ENCODE measurements around the gene PPIF.
A peak's percentile ranks its signal among the peaks of the same experiment; 100 is the strongest.

The PPIF gene

GRCh38 chr10:79380125-79380945, 33.1 kb downstream of the PPIF start:
- Histone ChIP-seq H3K4me3 (ENCODE audit: low read depth in 1 of 2, low read length in 2 of 2) (no peak overlapping the region), H3K4me1 (ENCODE audit: control insufficient read depth in 1 of 2, insufficient read depth in 2 of 2, low read length in 2 of 2) (peaks cover 8 to 25% of the 10 kb centered on the region in 2 donors), H3K9ac (ENCODE audit: low read depth in 1 of 2, low read length in 2 of 2) (peak overlapping the region in 1 of 2 donors; percentile 32), H3K27me3 (ENCODE audit: control insufficient read depth in 1 of 2, insufficient read depth in 2 of 2, low read length in 2 of 2) (no peaks in the 10 kb centered on the region), H3K9me3 (ENCODE audit: control insufficient read depth in 1 of 2, low read length in 2 of 2) (no peaks in the 10 kb centered on the region), H3K27ac (ENCODE audit: low read depth, low read length) (peak overlapping the region; percentile 67), H3K36me3 (ENCODE audit: control insufficient read depth in 1 of 2, insufficient read depth in 2 of 2, low read length in 2 of 2) (no peaks in the 10 kb centered on the region)

GRCh38 chr10:79380946-79381721, 33.9 kb downstream of the PPIF start:
- peaks cover 8 to 25% of the 10 kb centered on the region in 2 donors for H3K4me1 ChIP-seq (ENCODE audit: control insufficient read depth in 1 of 2, insufficient read depth in 2 of 2, low read length in 2 of 2)
- peak overlapping the region; percentile 67 for H3K27ac ChIP-seq (ENCODE audit: low read depth, low read length)
- no peaks in the 10 kb centered on the region for H3K36me3 ChIP-seq (ENCODE audit: control insufficient read depth in 1 of 2, insufficient read depth in 2 of 2, low read length in 2 of 2)
- H3K4me3 ChIP-seq (ENCODE audit: low read depth in 1 of 2, low read length in 2 of 2), result no peak overlapping the region
- H3K9me3 ChIP-seq (ENCODE audit: control insufficient read depth in 1 of 2, low read length in 2 of 2), result no peaks in the 10 kb centered on the region
- H3K27me3 ChIP-seq (ENCODE audit: control insufficient read depth in 1 of 2, insufficient read depth in 2 of 2, low read length in 2 of 2), result no peaks in the 10 kb centered on the region
- H3K9ac ChIP-seq (ENCODE audit: low read depth in 1 of 2, low read length in 2 of 2), result no peak overlapping the region

DNA sequence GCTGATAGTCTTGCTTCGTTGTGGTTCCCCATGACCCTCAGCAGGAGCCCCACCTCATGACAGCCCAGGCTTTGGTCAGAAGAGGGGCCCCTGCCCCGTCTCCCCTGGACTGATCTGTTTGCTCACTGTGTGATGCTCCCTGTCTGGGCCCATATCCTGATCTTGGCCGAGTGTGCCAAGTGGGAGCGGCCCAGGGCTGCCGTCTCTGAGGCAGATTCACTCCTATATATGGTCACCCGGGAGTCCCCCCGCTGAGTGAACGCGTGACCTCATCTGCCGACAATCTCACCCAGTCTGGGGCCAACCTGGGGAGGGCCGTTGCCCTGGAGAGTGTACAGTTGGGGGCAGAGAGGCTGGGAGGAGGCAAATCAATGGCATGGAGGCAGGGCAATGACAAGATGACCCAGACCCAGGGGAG, 34.5 kb downstream of the PPIF start:
- H3K4me1 ChIP-seq (ENCODE audit: control insufficient read depth in 1 of 2, insufficient read depth in 2 of 2, low read length in 2 of 2), result peaks cover 8 to 25% of the 10 kb centered on the region in 2 donors
- H3K4me3 ChIP-seq (ENCODE audit: low read depth in 1 of 2, low read length in 2 of 2), result no peak overlapping the region
- no peaks in the 10 kb centered on the region for H3K9me3 ChIP-seq (ENCODE audit: control insufficient read depth in 1 of 2, low read length in 2 of 2)
- H3K27ac ChIP-seq (ENCODE audit: low read depth, low read length), result peak overlapping the region; percentile 54
- H3K36me3 ChIP-seq (ENCODE audit: control insufficient read depth in 1 of 2, insufficient read depth in 2 of 2, low read length in 2 of 2), result no peaks in the 10 kb centered on the region
- H3K9ac ChIP-seq (ENCODE audit: low read depth in 1 of 2, low read length in 2 of 2), result no peak overlapping the region
- H3K27me3 ChIP-seq (ENCODE audit: control insufficient read depth in 1 of 2, insufficient read depth in 2 of 2, low read length in 2 of 2), result no peaks in the 10 kb centered on the region

- peak overlapping the region; percentile 54 for H3K27ac ChIP-seq (ENCODE audit: low read depth, low read length)
- H3K9ac ChIP-seq (ENCODE audit: low read depth in 1 of 2, low read length in 2 of 2), result no peak overlapping the region
- no peaks in the 10 kb centered on the region for H3K36me3 ChIP-seq (ENCODE audit: control insufficient read depth in 1 of 2, insufficient read depth in 2 of 2, low read length in 2 of 2)
- H3K4me1 ChIP-seq (ENCODE audit: control insufficient read depth in 1 of 2, insufficient read depth in 2 of 2, low read length in 2 of 2), result peaks cover 8 to 25% of the 10 kb centered on the region in 2 donors
- no peak overlapping the region for H3K4me3 ChIP-seq (ENCODE audit: low read depth in 1 of 2, low read length in 2 of 2)
- H3K27me3 ChIP-seq (ENCODE audit: control insufficient read depth in 1 of 2, insufficient read depth in 2 of 2, low read length in 2 of 2), result no peaks in the 10 kb centered on the region
- no peaks in the 10 kb centered on the region for H3K9me3 ChIP-seq (ENCODE audit: control insufficient read depth in 1 of 2, low read length in 2 of 2)
These were observed 35.2 kb downstream of the PPIF start for GRCh38 chr10:79382491-79382941.

DNA sequence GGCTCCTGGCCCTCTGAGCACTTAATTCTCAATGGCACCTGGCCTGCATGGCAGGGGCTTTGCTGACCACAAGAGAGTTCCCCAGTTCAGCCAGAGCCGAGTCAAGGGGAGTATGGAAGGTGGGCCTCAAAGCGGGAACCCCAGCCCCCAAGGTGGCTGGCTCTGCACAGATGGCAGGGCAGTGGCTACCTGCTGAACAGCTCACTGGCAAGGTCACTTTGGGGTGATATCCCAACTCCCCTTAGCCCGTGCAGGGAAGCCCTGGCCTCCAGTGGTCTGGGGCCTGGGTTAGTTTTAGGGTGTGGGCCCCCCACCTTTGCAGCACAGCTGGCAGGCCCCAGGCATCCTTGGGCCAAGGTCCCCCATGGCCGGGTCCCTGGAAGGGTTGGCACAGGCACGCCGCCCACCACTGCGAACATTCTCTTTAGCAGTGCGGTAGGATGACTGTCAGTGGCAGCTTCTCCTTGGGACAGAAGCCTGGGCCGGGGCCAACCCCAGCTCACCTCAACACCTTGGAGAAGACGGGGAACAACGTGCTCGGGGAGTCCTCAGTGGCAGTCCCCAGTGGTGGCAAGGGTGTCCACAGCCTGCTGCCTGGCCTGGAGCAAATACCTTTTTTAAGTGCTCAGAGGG, 36.8 kb downstream of the PPIF start:
- H3K27ac ChIP-seq (ENCODE audit: low read depth, low read length), result no peak overlapping the region
- no peak overlapping the region for H3K9ac ChIP-seq (ENCODE audit: low read depth in 1 of 2, low read length in 2 of 2)
- no peak overlapping the region for H3K4me3 ChIP-seq (ENCODE audit: low read depth in 1 of 2, low read length in 2 of 2)
- no peaks in the 10 kb centered on the region for H3K27me3 ChIP-seq (ENCODE audit: control insufficient read depth in 1 of 2, insufficient read depth in 2 of 2, low read length in 2 of 2)
- H3K36me3 ChIP-seq (ENCODE audit: control insufficient read depth in 1 of 2, insufficient read depth in 2 of 2, low read length in 2 of 2), result no peaks in the 10 kb centered on the region
- H3K4me1 ChIP-seq (ENCODE audit: control insufficient read depth in 1 of 2, insufficient read depth in 2 of 2, low read length in 2 of 2), result peaks cover 8 to 25% of the 10 kb centered on the region in 2 donors
- no peaks in the 10 kb centered on the region for H3K9me3 ChIP-seq (ENCODE audit: control insufficient read depth in 1 of 2, low read length in 2 of 2)

DNA sequence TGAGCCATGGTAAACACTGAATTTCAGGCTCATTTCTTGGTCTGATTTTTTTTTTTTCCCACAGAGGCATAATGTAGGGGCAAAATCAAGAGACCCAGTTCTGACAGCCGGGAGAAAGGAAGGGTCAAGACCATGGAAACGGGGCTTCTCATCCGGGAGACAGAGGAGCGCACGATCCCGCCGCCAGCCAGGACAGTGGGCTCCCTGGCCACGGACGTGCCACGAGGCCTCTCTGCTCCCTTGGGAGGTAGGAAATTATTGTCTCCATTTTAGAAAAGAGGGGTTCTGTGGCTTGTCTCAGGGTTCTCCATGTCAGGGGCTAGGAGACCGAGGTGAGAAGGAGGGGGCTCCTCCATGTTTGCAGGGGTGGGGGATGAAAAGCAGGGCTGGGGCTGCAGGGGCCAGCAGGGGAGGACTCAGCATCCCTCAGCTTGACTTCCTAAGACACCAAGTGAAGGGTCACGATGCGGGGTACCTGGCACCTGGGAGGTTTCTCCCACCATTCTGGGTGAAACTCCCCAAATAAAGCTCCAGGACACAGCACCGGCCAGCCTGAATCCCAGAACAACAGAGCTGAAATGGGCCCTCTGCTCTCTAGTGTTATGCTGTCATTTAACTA, 37.6 kb downstream of the PPIF start:
- Histone ChIP-seq H3K27ac (ENCODE audit: low read depth, low read length) (no peak overlapping the region), H3K4me1 (ENCODE audit: control insufficient read depth in 1 of 2, insufficient read depth in 2 of 2, low read length in 2 of 2) (peaks cover 7 to 18% of the 10 kb centered on the region in 2 donors), H3K4me3 (ENCODE audit: low read depth in 1 of 2, low read length in 2 of 2) (no peak overlapping the region), H3K27me3 (ENCODE audit: control insufficient read depth in 1 of 2, insufficient read depth in 2 of 2, low read length in 2 of 2) (no peaks in the 10 kb centered on the region), H3K36me3 (ENCODE audit: control insufficient read depth in 1 of 2, insufficient read depth in 2 of 2, low read length in 2 of 2) (no peaks in the 10 kb centered on the region), H3K9me3 (ENCODE audit: control insufficient read depth in 1 of 2, low read length in 2 of 2) (no peaks in the 10 kb centered on the region), H3K9ac (ENCODE audit: low read depth in 1 of 2, low read length in 2 of 2) (no peak overlapping the region)

- Histone ChIP-seq H3K9me3 (ENCODE audit: control insufficient read depth in 1 of 2, low read length in 2 of 2) (no peaks in the 10 kb centered on the region), H3K9ac (ENCODE audit: low read depth in 1 of 2, low read length in 2 of 2) (no peak overlapping the region), H3K27me3 (ENCODE audit: control insufficient read depth in 1 of 2, insufficient read depth in 2 of 2, low read length in 2 of 2) (no peaks in the 10 kb centered on the region), H3K4me1 (ENCODE audit: control insufficient read depth in 1 of 2, insufficient read depth in 2 of 2, low read length in 2 of 2) (peaks cover 2 to 14% of the 10 kb centered on the region in 2 donors), H3K27ac (ENCODE audit: low read depth, low read length) (no peak overlapping the region), H3K4me3 (ENCODE audit: low read depth in 1 of 2, low read length in 2 of 2) (no peak overlapping the region), H3K36me3 (ENCODE audit: control insufficient read depth in 1 of 2, insufficient read depth in 2 of 2, low read length in 2 of 2) (no peaks in the 10 kb centered on the region)
These were observed 38.1 kb downstream of the PPIF start for GRCh38 chr10:79385392-79385795.

- H3K4me1 ChIP-seq (ENCODE audit: control insufficient read depth in 1 of 2, insufficient read depth in 2 of 2, low read length in 2 of 2), result peaks cover 0 to 10% of the 10 kb centered on the region in 2 donors
- no peaks in the 10 kb centered on the region for H3K9me3 ChIP-seq (ENCODE audit: control insufficient read depth in 1 of 2, low read length in 2 of 2)
- H3K36me3 ChIP-seq (ENCODE audit: control insufficient read depth in 1 of 2, insufficient read depth in 2 of 2, low read length in 2 of 2), result no peaks in the 10 kb centered on the region
- H3K4me3 ChIP-seq (ENCODE audit: low read depth in 1 of 2, low read length in 2 of 2), result no peak overlapping the region
- H3K9ac ChIP-seq (ENCODE audit: low read depth in 1 of 2, low read length in 2 of 2), result no peak overlapping the region
- H3K27me3 ChIP-seq (ENCODE audit: control insufficient read depth in 1 of 2, insufficient read depth in 2 of 2, low read length in 2 of 2), result no peaks in the 10 kb centered on the region
- H3K27ac ChIP-seq (ENCODE audit: low read depth, low read length), result no peak overlapping the region
These were observed 38.7 kb downstream of the PPIF start for GRCh38 chr10:79385804-79386531.

DNA sequence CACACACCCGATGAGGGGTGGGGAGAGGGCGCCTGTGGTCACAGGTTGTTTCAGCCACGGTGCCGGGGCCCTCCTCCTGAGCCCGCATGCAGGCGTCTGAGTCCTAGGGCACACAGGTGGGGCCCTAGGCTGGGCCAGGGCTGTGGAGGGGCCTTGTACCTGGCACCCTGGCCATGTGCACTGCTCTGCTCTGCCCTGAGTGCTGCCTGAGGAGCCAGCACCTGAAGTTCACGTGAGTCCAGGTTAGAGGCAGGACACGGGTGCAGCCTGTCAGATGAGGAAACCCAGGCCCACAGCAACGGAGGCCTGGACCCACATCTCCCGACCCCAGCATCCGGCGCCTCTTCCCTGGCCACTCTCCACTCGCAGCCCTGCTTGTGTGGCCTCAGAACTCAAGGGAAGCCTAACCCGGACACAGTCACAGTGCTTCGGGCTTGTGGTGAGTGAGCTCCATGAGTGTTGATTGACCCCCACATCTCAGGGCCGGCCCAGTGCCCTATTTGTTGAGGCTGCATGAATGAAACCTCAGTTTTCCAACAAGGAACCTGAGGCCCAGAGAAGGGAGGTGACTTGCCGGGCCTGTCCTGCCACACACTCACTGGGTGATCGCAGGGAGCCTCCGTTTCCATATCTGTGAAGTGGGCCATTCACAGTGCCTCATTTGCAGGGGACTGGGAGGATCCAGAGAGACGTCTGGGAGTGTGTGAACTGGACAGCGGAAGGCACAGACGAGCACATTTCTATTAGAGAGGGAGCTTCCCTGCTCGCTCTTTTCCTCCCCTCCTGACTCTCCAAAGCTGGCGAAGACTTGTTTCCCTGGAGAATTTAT, 39.6 kb downstream of the PPIF start:
- Histone ChIP-seq H3K36me3 (ENCODE audit: control insufficient read depth in 1 of 2, insufficient read depth in 2 of 2, low read length in 2 of 2) (no peaks in the 10 kb centered on the region), H3K4me1 (ENCODE audit: control insufficient read depth in 1 of 2, insufficient read depth in 2 of 2, low read length in 2 of 2) (peaks cover 0 to 8% of the 10 kb centered on the region in 2 donors), H3K9ac (ENCODE audit: low read depth in 1 of 2, low read length in 2 of 2) (no peak overlapping the region), H3K9me3 (ENCODE audit: control insufficient read depth in 1 of 2, low read length in 2 of 2) (no peaks in the 10 kb centered on the region), H3K27ac (ENCODE audit: low read depth, low read length) (no peak overlapping the region), H3K4me3 (ENCODE audit: low read depth in 1 of 2, low read length in 2 of 2) (no peak overlapping the region), H3K27me3 (ENCODE audit: control insufficient read depth in 1 of 2, insufficient read depth in 2 of 2, low read length in 2 of 2) (no peaks in the 10 kb centered on the region)

All from duodenal mucosa (tissue), 2 donors.